ENCODE results near the gene DAP3.
"Not testable (repeated sequence)": the region's sequence is repeated elsewhere in the genome, so short reads cannot be mapped to it uniquely, and the experiment has no call there.

Gene DAP3

DNA sequence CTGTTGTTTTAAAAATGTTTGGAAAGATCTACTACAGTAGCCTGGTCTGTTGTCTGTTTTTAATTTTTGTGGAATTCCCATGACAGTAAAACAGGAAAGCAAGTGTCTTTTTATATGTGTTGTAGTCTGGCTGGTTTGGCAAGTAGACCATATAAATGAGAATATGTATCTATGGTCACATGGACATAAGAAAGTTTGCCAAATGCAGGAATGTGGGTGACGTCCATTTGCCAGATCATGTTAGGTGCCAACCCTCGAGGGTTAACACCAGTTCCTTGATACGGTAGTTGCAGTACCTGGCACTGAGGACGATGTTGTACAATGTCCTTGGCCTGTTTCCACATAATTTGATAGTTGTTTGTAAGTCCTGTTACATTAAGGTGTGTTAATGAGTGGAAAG, 6.2 kb downstream of the DAP3 start:
- ChIA-PET POLR2A (no interaction called here), CTCF (interaction anchor here (0.9 to 1.6 kb wide), 2 partner anchors 10 to 14 kb away, joined by 4 read pairs; no protein-coding TSS in a partner anchor)
- Histone ChIP-seq H3K36me3 (ENCODE audit: control insufficient read depth in 4 of 4, insufficient read depth in 4 of 4, low read length in 3 of 4) (peaks cover 2 to 25% (median 12%) of the 10 kb centered on the region in 4 experiments), H3K4me3 (ENCODE audit: control insufficient read depth in 1 of 7, extremely low read depth in 1 of 7, insufficient read depth in 4 of 7, low read depth in 2 of 7, low read length in 6 of 7) (no peak overlapping the region), H3K4me1 (ENCODE audit: control extremely low read depth in 1 of 4, control insufficient read depth in 4 of 4, insufficient read depth in 4 of 4, low read length in 3 of 4) (peaks cover 0 to 6% (median 1%) of the 10 kb centered on the region in 4 experiments), H3K27ac (ENCODE audit: insufficient read depth in 1 of 2, low read depth in 1 of 2, low read length in 2 of 2, poor library complexity in 1 of 2, severe bottlenecking in 2 of 2) (no peak overlapping the region), H3K27me3 (replicated peaks in 2 of 5; ENCODE audit: control insufficient read depth in 4 of 5, insufficient read depth in 5 of 5, low read length in 4 of 5) (no peaks in the 10 kb centered on the region), H3K9me3 (ENCODE audit: control extremely low read depth in 1 of 5, control insufficient read depth in 4 of 5, insufficient read depth in 2 of 5, low read depth in 1 of 5, low read length in 4 of 5) (peaks cover 0 to 8% (median 4%) of the 10 kb centered on the region in 5 experiments)
- DNase-seq: no peak
- WGBS (ENCODE audit: insufficient coverage): 100% methylated on average over 4 of the region's 4 CpGs

- H3K27me3 ChIP-seq (replicated peaks in 2 of 5; ENCODE audit: control insufficient read depth in 4 of 5, insufficient read depth in 5 of 5, low read length in 4 of 5): no peaks in the 10 kb centered on the region
- ChIA-PET CTCF (interaction anchor here (0.9 to 1.6 kb wide), 2 partner anchors 9 to 13 kb away, joined by 4 read pairs; no protein-coding TSS in a partner anchor), POLR2A (no interaction called here)
- H3K9me3 ChIP-seq (ENCODE audit: control extremely low read depth in 1 of 5, control insufficient read depth in 4 of 5, insufficient read depth in 2 of 5, low read depth in 1 of 5, low read length in 4 of 5): peaks cover 0 to 8% (median 4%) of the 10 kb centered on the region in 5 experiments
- no CpG with 5 or more reads among the region's 3 CpGs for WGBS (ENCODE audit: insufficient coverage)
- H3K4me3 ChIP-seq (ENCODE audit: control insufficient read depth in 1 of 7, extremely low read depth in 1 of 7, insufficient read depth in 4 of 7, low read depth in 2 of 7, low read length in 6 of 7): no peak overlapping the region
- no peak for DNase-seq
- peaks cover 0 to under 1% (median 0%) of the 10 kb centered on the region in 4 experiments for H3K4me1 ChIP-seq (ENCODE audit: control extremely low read depth in 1 of 4, control insufficient read depth in 4 of 4, insufficient read depth in 4 of 4, low read length in 3 of 4)
- peaks cover 2 to 25% (median 12%) of the 10 kb centered on the region in 4 experiments for H3K36me3 ChIP-seq (ENCODE audit: control insufficient read depth in 4 of 4, insufficient read depth in 4 of 4, low read length in 3 of 4)
- no peak overlapping the region for H3K27ac ChIP-seq (ENCODE audit: insufficient read depth in 1 of 2, low read depth in 1 of 2, low read length in 2 of 2, poor library complexity in 1 of 2, severe bottlenecking in 2 of 2)
These were observed 6.7 kb downstream of the DAP3 start for GRCh38 chr1:155695608-155696007.

- peaks cover 2 to 19% (median 9%) of the 10 kb centered on the region in 4 experiments for H3K36me3 ChIP-seq (ENCODE audit: control insufficient read depth in 4 of 4, insufficient read depth in 4 of 4, low read length in 3 of 4)
- CTCF ChIA-PET: no interaction called here
- no peak for DNase-seq
- H3K9me3 ChIP-seq (ENCODE audit: control extremely low read depth in 1 of 5, control insufficient read depth in 4 of 5, insufficient read depth in 2 of 5, low read depth in 1 of 5, low read length in 4 of 5): peaks cover 0 to 8% (median 4%) of the 10 kb centered on the region in 5 experiments
- H3K4me1 ChIP-seq (ENCODE audit: control extremely low read depth in 1 of 4, control insufficient read depth in 4 of 4, insufficient read depth in 4 of 4, low read length in 3 of 4): no peaks in the 10 kb centered on the region
- no peak overlapping the region for H3K4me3 ChIP-seq (ENCODE audit: control insufficient read depth in 1 of 7, extremely low read depth in 1 of 7, insufficient read depth in 4 of 7, low read depth in 2 of 7, low read length in 6 of 7)
- POLR2A ChIA-PET: interaction anchor here (0.6 kb wide), 1 partner anchor 12 kb away, joined by 3 read pairs; no protein-coding TSS in a partner anchor
- H3K27ac ChIP-seq (ENCODE audit: insufficient read depth in 1 of 2, low read depth in 1 of 2, low read length in 2 of 2, poor library complexity in 1 of 2, severe bottlenecking in 2 of 2): no peak overlapping the region
- H3K27me3 ChIP-seq (replicated peaks in 2 of 5; ENCODE audit: control insufficient read depth in 4 of 5, insufficient read depth in 5 of 5, low read length in 4 of 5): no peaks in the 10 kb centered on the region
These were observed 7.6 kb downstream of the DAP3 start for GRCh38 chr1:155696524-155696923.

GRCh38 chr1:155697046-155697445, 8.2 kb downstream of the DAP3 start:
- WGBS (ENCODE audit: insufficient coverage): 100% methylated on average over 4 of the region's 10 CpGs
- CTCF ChIA-PET: no interaction called here
- peaks cover 2 to 14% (median 7%) of the 10 kb centered on the region in 4 experiments for H3K36me3 ChIP-seq (ENCODE audit: control insufficient read depth in 4 of 4, insufficient read depth in 4 of 4, low read length in 3 of 4)

GRCh38 chr1:155697616-155698015, 8.7 kb downstream of the DAP3 start:
- H3K4me3 ChIP-seq (ENCODE audit: control insufficient read depth in 1 of 7, extremely low read depth in 1 of 7, insufficient read depth in 4 of 7, low read depth in 2 of 7, low read length in 6 of 7); H3K36me3 ChIP-seq (ENCODE audit: control insufficient read depth in 4 of 4, insufficient read depth in 4 of 4, low read length in 3 of 4); H3K9me3 ChIP-seq (ENCODE audit: control extremely low read depth in 1 of 5, control insufficient read depth in 4 of 5, insufficient read depth in 2 of 5, low read depth in 1 of 5, low read length in 4 of 5); CTCF ChIA-PET; H3K27ac ChIP-seq (ENCODE audit: insufficient read depth in 1 of 2, low read depth in 1 of 2, low read length in 2 of 2, poor library complexity in 1 of 2, severe bottlenecking in 2 of 2); DNase-seq; H3K4me1 ChIP-seq (ENCODE audit: control extremely low read depth in 1 of 4, control insufficient read depth in 4 of 4, insufficient read depth in 4 of 4, low read length in 3 of 4); POLR2A ChIA-PET; H3K27me3 ChIP-seq (replicated peaks in 2 of 5; ENCODE audit: control insufficient read depth in 4 of 5, insufficient read depth in 5 of 5, low read length in 4 of 5): not testable (repeated sequence)
- 89% methylated on average over 10 of the region's 11 CpGs for WGBS (ENCODE audit: insufficient coverage)

More at GRCh38 chr1:155697046-155697445, 8.2 kb downstream of the DAP3 start:
- H3K4me1 ChIP-seq (ENCODE audit: control extremely low read depth in 1 of 4, control insufficient read depth in 4 of 4, insufficient read depth in 4 of 4, low read length in 3 of 4): no peaks in the 10 kb centered on the region
- POLR2A ChIA-PET: interaction anchor here (0.6 kb wide), 1 partner anchor 12 kb away, joined by 3 read pairs; no protein-coding TSS in a partner anchor
- no peak overlapping the region for H3K4me3 ChIP-seq (ENCODE audit: control insufficient read depth in 1 of 7, extremely low read depth in 1 of 7, insufficient read depth in 4 of 7, low read depth in 2 of 7, low read length in 6 of 7)
- no peak for DNase-seq
- H3K27me3 ChIP-seq (replicated peaks in 2 of 5; ENCODE audit: control insufficient read depth in 4 of 5, insufficient read depth in 5 of 5, low read length in 4 of 5): no peaks in the 10 kb centered on the region
- no peak overlapping the region for H3K27ac ChIP-seq (ENCODE audit: insufficient read depth in 1 of 2, low read depth in 1 of 2, low read length in 2 of 2, poor library complexity in 1 of 2, severe bottlenecking in 2 of 2)
- peaks cover 0 to 8% (median 2%) of the 10 kb centered on the region in 5 experiments for H3K9me3 ChIP-seq (ENCODE audit: control extremely low read depth in 1 of 5, control insufficient read depth in 4 of 5, insufficient read depth in 2 of 5, low read depth in 1 of 5, low read length in 4 of 5)

- H3K4me3 ChIP-seq (ENCODE audit: control insufficient read depth in 1 of 7, extremely low read depth in 1 of 7, insufficient read depth in 4 of 7, low read depth in 2 of 7, low read length in 6 of 7): no peak overlapping the region
- H3K27me3 ChIP-seq (replicated peaks in 2 of 5; ENCODE audit: control insufficient read depth in 4 of 5, insufficient read depth in 5 of 5, low read length in 4 of 5): no peaks in the 10 kb centered on the region
- H3K9me3 ChIP-seq (ENCODE audit: control extremely low read depth in 1 of 5, control insufficient read depth in 4 of 5, insufficient read depth in 2 of 5, low read depth in 1 of 5, low read length in 4 of 5): peaks cover 0 to 5% (median 0%) of the 10 kb centered on the region in 5 experiments
- POLR2A ChIA-PET: no interaction called here
- DNase-seq: no peak
- no peaks in the 10 kb centered on the region for H3K4me1 ChIP-seq (ENCODE audit: control extremely low read depth in 1 of 4, control insufficient read depth in 4 of 4, insufficient read depth in 4 of 4, low read length in 3 of 4)
- peaks cover 0 to 8% (median 3%) of the 10 kb centered on the region in 4 experiments for H3K36me3 ChIP-seq (ENCODE audit: control insufficient read depth in 4 of 4, insufficient read depth in 4 of 4, low read length in 3 of 4)
- no peak overlapping the region for H3K27ac ChIP-seq (ENCODE audit: insufficient read depth in 1 of 2, low read depth in 1 of 2, low read length in 2 of 2, poor library complexity in 1 of 2, severe bottlenecking in 2 of 2)
- WGBS (ENCODE audit: insufficient coverage): 97% methylated on average over 9 of the region's 13 CpGs
- CTCF ChIA-PET: no interaction called here
These were observed 9.6 kb downstream of the DAP3 start for GRCh38 chr1:155698382-155699038.

- H3K27ac ChIP-seq (ENCODE audit: insufficient read depth in 1 of 2, low read depth in 1 of 2, low read length in 2 of 2, poor library complexity in 1 of 2, severe bottlenecking in 2 of 2); H3K9me3 ChIP-seq (ENCODE audit: control extremely low read depth in 1 of 5, control insufficient read depth in 4 of 5, insufficient read depth in 2 of 5, low read depth in 1 of 5, low read length in 4 of 5); H3K4me3 ChIP-seq (ENCODE audit: control insufficient read depth in 1 of 7, extremely low read depth in 1 of 7, insufficient read depth in 4 of 7, low read depth in 2 of 7, low read length in 6 of 7); CTCF ChIA-PET; H3K4me1 ChIP-seq (ENCODE audit: control extremely low read depth in 1 of 4, control insufficient read depth in 4 of 4, insufficient read depth in 4 of 4, low read length in 3 of 4); H3K36me3 ChIP-seq (ENCODE audit: control insufficient read depth in 4 of 4, insufficient read depth in 4 of 4, low read length in 3 of 4); POLR2A ChIA-PET; H3K27me3 ChIP-seq (replicated peaks in 2 of 5; ENCODE audit: control insufficient read depth in 4 of 5, insufficient read depth in 5 of 5, low read length in 4 of 5): not testable (repeated sequence)
- peak in 2 of 3 donors; percentile 4 to 34 for DNase-seq
- no CpG with 5 or more reads among the region's 4 CpGs for WGBS (ENCODE audit: insufficient coverage)
These were observed 10.2 kb downstream of the DAP3 start for GRCh38 chr1:155699062-155699461.

Measured in common myeloid progenitor, CD34-positive (primary cell).